ENCODE data around the gene PITPNC1.

DNA sequence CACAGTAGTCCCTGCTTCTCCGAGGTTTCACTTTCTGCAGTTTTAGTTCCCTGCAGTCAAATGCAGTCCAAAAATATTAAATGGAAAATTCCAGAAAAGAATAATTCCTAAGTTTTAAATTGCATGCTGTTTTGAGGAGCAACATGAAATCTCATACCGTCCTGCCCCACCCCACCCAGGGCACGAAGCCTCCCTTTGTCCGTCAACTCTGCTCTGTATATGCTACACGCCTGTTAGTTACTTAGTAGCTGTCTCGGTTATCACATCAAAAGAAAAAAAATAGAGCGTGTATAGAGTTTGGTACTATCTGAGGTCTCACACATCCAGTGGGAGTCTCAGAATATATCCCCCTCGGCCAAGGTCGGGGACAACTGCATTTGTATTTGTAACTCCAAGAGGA lies 211.2 kb downstream of the PITPNC1 start:
- TF ChIP-seq, protein P1, sequence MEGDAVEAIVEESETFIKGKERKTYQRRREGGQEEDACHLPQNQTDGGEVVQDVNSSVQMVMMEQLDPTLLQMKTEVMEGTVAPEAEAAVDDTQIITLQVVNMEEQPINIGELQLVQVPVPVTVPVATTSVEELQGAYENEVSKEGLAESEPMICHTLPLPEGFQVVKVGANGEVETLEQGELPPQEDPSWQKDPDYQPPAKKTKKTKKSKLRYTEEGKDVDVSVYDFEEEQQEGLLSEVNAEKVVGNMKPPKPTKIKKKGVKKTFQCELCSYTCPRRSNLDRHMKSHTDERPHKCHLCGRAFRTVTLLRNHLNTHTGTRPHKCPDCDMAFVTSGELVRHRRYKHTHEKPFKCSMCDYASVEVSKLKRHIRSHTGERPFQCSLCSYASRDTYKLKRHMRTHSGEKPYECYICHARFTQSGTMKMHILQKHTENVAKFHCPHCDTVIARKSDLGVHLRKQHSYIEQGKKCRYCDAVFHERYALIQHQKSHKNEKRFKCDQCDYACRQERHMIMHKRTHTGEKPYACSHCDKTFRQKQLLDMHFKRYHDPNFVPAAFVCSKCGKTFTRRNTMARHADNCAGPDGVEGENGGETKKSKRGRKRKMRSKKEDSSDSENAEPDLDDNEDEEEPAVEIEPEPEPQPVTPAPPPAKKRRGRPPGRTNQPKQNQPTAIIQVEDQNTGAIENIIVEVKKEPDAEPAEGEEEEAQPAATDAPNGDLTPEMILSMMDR (conservative IDR thresholded peaks at IDR 0.05; ENCODE audit: low read depth, low read length), result no peak
- no peak for TF ChIP-seq EZH2 (IDR thresholded peaks at IDR 0.05; ENCODE audit: low read length, unreplicated experiment)

Data from PC-3 (cell line).